HepG2 (cell line): ENCODE results near the gene MEF2A. TPM values are rescaled to one million over a fixed set of nuclear protein-coding genes. Genes with fewer than 3 reads are reported as not detected.

Experiments used
- CBX2 ChIP-seq, 2 experiments: fragments of 200-600 bp in 1 of 2; sonication (generic); formaldehyde crosslinking in 1 of 2; IDR thresholded peaks; 2 replicates each; pipeline versions ENCODE4 v1.7.0 to v1.8.1; 2018 to 2022; ENCODE audit warnings: low read depth in 2 of 2, low read length in 1 of 2, mild to moderate bottlenecking in 1 of 2, missing genetic modification reagents in 1 of 2
- IRF2 ChIP-seq: IDR thresholded peaks from 2 replicates; pipeline ENCODE4 v1.6.1; 2018; ENCODE audit warnings: missing genetic modification reagents, missing compliant biosample characterization
- JUNB ChIP-seq: sonication (generic); formaldehyde crosslinking; IDR thresholded peaks from 2 replicates; pipeline ENCODE4 v1.8.0; 2022; ENCODE audit warnings: missing genetic modification reagents, mild to moderate bottlenecking, borderline replicate concordance
- KDM5A ChIP-seq: fragments of 200-600 bp; sonication (generic); IDR thresholded peaks from 2 replicates; pipeline ENCODE4 v1.7.0; 2018; ENCODE audit warnings: antibody characterized with exemption, mild to moderate bottlenecking, low read length, borderline replicate concordance
- KLF16 ChIP-seq, 2 experiments: sonication (generic) in 1 of 2; formaldehyde crosslinking in 1 of 2; IDR thresholded peaks; 2 replicates each; pipeline versions ENCODE4 v1.6.1 to v1.8.0; 2016 to 2023; ENCODE audit warnings: missing genetic modification reagents in 2 of 2, missing compliant biosample characterization in 1 of 2
- POLR2AphosphoS5 ChIP-seq: IDR thresholded peaks from 2 replicates; pipeline ENCODE4 v1.6.1; 2012; ENCODE audit warnings: low read depth, low read length
- SAFB2 ChIP-seq: sonication (generic); formaldehyde crosslinking; IDR thresholded peaks from 2 replicates; pipeline ENCODE4 v1.5.1; 2020; ENCODE audit warnings: missing genetic modification reagents, low read depth, mild to moderate bottlenecking, borderline replicate concordance
- SRSF4 ChIP-seq: fragments of 200-400 bp; formaldehyde crosslinking; IDR thresholded peaks from one replicate; pipeline ENCODE4 v1.6.1; 2018; ENCODE audit warnings: mild to moderate bottlenecking, low read depth, low read length, moderate library complexity; ENCODE audit not compliant: poor library complexity, severe bottlenecking
- TCF7 ChIP-seq: sonication (generic); IDR thresholded peaks from 2 replicates; pipeline ENCODE4 v1.6.1; 2016; ENCODE audit warnings: antibody characterized with exemption, low read depth
- ZBTB42 ChIP-seq: sonication (generic); formaldehyde crosslinking; IDR thresholded peaks from 2 replicates; pipeline ENCODE4 v1.5.0; 2020; ENCODE audit warnings: mild to moderate bottlenecking, missing genetic modification reagents
- ZNF234 ChIP-seq: sonication (generic); formaldehyde crosslinking; conservative IDR thresholded peaks from 2 replicates; pipeline ENCODE4 v1.5.1; 2020; ENCODE audit warnings: mild to moderate bottlenecking, missing genetic modification reagents
- ZNF24 ChIP-seq: fragments of 450-650 bp; IDR thresholded peaks from 2 replicates; pipeline ENCODE4 v1.6.1; 2017; ENCODE audit warnings: antibody characterized with exemption, mild to moderate bottlenecking
- ZNF383 ChIP-seq: sonication (generic); formaldehyde crosslinking; IDR thresholded peaks from 2 replicates; pipeline ENCODE4 v1.4.0; 2020; ENCODE audit warnings: missing genetic modification reagents, mild to moderate bottlenecking, borderline replicate concordance
- ZNF577 ChIP-seq: sonication (generic); formaldehyde crosslinking; IDR thresholded peaks from 2 replicates; pipeline ENCODE4 v1.4.0; 2020; ENCODE audit warnings: mild to moderate bottlenecking, low read depth, missing genetic modification reagents, borderline replicate concordance
- ZNF713 ChIP-seq: sonication (generic); formaldehyde crosslinking; IDR thresholded peaks from 2 replicates; pipeline ENCODE4 v1.4.0; 2020; ENCODE audit warnings: mild to moderate bottlenecking, missing genetic modification reagents
- polyA plus RNA-seq, 8 experiments: library from polyadenylated mRNA; depleted of rRNA in 3 of 8; stranded (reverse) in 7 of 8; unstranded in 1 of 8; fragments of >200 nt; fragmentation: Illumina TruSeq in 4 of 8; extraction: Trizol in 4 of 8; gene quantifications; 2 replicates each; pipeline versions ENCODE4 v1.2.1 to v1.2.3, GENCODE V29; 2011 to 2016; ENCODE audit warnings: low read depth in 4 of 8, missing spikeins in 1 of 8, mixed read lengths in 1 of 8; ENCODE audit not compliant: insufficient read depth in 1 of 8
- total RNA-seq, 5 experiments: library from RNA; depleted of rRNA; stranded (reverse); fragments of >200 nt; fragmentation: Illumina TruSeq; extraction: Trizol; gene quantifications; 2 replicates each; pipeline ENCODE4 v1.2.3, GENCODE V29; 2016; ENCODE audit warnings: low read depth in 1 of 5
- TF ChIP-seq, protein P1 (sequence below): sonication (generic); formaldehyde crosslinking; IDR thresholded peaks from 2 replicates; pipeline ENCODE4 v1.8.0; 2022; ENCODE audit warnings: mild to moderate bottlenecking, missing genetic modification reagents, borderline replicate concordance
- TF ChIP-seq, protein P2 (sequence below): sonication (generic); formaldehyde crosslinking; IDR thresholded peaks from 2 replicates; pipeline ENCODE4 v1.5.1; 2020; ENCODE audit warnings: mild to moderate bottlenecking, moderate library complexity, missing genetic modification reagents
- TF ChIP-seq, protein P3 (sequence below): sonication (generic); formaldehyde crosslinking; IDR thresholded peaks from 2 replicates; pipeline ENCODE4 v1.5.0; 2020; ENCODE audit warnings: mild to moderate bottlenecking, missing genetic modification reagents, moderate library complexity
- TF ChIP-seq, protein P4 (sequence below): sonication (generic); formaldehyde crosslinking; IDR thresholded peaks from 2 replicates; pipeline ENCODE4 v1.8.1; 2023; ENCODE audit warnings: mild to moderate bottlenecking, missing genetic modification reagents, borderline replicate concordance
- TF ChIP-seq, protein P5 (sequence below): sonication (generic); formaldehyde crosslinking; IDR thresholded peaks from 2 replicates; pipeline ENCODE4 v1.5.0; 2020; ENCODE audit warnings: mild to moderate bottlenecking, missing genetic modification reagents, borderline replicate concordance

The MEF2A gene
- total and polyA plus RNA-seq, 2 of the 13 experiments (the other 11 are each of a cell fraction or from before 2014, with no cell fraction given), result 15.2 to 24.4 TPM

DNA sequence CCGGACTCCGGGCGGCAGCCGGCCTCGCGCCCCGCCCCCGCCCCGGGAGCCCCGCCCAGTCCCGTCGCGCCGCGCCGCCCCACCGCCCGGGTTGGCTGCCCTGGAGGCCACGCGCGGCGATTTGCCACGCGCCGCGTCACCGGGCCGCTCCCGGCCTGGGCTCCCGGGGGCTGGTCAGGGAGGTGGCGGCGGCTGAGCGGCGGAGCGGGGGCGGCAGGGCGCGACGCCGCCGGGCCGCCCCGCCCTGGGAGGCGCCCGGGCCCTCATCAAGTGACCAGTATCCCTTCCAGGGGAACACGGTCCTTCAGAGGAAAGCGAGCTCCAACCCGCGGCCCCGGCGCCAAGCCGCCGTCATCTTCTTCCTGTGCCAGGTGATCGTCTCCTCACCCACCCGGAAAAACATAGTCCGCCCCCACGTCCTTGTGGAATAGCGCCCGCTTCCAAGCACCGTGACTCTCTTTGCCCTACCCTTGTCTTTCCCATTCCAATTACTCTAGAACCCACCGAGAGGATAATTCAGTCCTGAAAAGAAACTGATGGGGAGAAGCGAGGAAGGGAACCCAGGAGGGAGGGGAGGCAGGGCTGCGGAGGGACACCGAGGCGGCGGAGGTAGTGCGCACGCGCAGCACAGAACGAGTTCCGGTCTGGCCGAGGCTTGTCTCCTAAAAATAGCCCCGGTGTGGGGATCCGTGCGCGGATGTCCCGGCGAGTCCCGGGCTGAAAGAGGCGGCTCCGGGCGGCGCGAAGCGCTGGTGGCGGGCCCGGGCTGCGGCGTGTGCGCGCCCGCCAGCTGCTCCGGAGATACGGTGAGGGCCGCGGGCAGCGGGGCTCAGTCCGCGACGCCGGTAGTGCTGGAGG lies at the start of gene MEF2A (continued):
- TF ChIP-seq, protein P1, sequence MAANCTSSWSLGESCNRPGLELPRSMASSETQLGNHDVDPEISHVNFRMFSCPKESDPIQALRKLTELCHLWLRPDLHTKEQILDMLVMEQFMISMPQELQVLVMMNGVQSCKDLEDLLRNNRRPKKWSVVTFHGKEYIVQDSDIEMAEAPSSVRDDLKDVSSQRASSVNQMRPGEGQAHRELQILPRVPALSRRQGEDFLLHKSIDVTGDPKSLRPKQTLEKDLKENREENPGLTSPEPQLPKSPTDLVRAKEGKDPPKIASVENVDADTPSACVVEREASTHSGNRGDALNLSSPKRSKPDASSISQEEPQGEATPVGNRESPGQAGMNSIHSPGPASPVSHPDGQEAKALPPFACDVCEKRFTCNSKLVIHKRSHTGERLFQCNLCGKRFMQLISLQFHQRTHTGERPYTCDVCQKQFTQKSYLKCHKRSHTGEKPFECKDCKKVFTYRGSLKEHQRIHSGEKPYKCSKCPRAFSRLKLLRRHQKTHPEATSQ (CRISPR knock-in tag), result peak; percentile 81; the same call in 1 of the 2 replicates
- TF ChIP-seq ZNF234 (no peak), ZNF577 (no peak), SAFB2 (CRISPR knock-in tag) (no peak), JUNB (CRISPR knock-in tag) (peak; percentile 17; the same call in 1 of the 2 replicates), TCF7 (peak; percentile 12; the same call in 1 of the 2 replicates), POLR2AphosphoS5 (peak; percentile 66), KDM5A (peak; percentile 88; the same call in 1 of the 2 replicates), ZNF383 (CRISPR knock-in tag) (no peak), SRSF4 (no peak), ZNF713 (CRISPR knock-in tag) (no peak), KLF16 (CRISPR knock-in tag; IDR thresholded peaks at IDR 0.05) (peak in 1 of 2 experiments; percentile 54; a peak in 2 of 4 replicates), ZBTB42 (CRISPR knock-in tag) (no peak), CBX2 (IDR thresholded peaks at IDR 0.05; ENCODE audit: low read depth, low read length) (no peak), CBX2 (CRISPR knock-in tag; IDR thresholded peaks at IDR 0.05; ENCODE audit: low read depth) (no peak), ZNF24 (0 out of 2 replicates have a peak, but pooled peaks have one; percentile 19), IRF2 (CRISPR knock-in tag) (peak; percentile 65)
- TF ChIP-seq, protein P2, sequence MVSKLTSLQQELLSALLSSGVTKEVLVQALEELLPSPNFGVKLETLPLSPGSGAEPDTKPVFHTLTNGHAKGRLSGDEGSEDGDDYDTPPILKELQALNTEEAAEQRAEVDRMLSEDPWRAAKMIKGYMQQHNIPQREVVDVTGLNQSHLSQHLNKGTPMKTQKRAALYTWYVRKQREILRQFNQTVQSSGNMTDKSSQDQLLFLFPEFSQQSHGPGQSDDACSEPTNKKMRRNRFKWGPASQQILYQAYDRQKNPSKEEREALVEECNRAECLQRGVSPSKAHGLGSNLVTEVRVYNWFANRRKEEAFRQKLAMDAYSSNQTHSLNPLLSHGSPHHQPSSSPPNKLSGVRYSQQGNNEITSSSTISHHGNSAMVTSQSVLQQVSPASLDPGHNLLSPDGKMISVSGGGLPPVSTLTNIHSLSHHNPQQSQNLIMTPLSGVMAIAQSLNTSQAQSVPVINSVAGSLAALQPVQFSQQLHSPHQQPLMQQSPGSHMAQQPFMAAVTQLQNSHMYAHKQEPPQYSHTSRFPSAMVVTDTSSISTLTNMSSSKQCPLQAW, result peak; percentile 75; the same call in 1 of the 2 replicates
- TF ChIP-seq, protein P3, sequence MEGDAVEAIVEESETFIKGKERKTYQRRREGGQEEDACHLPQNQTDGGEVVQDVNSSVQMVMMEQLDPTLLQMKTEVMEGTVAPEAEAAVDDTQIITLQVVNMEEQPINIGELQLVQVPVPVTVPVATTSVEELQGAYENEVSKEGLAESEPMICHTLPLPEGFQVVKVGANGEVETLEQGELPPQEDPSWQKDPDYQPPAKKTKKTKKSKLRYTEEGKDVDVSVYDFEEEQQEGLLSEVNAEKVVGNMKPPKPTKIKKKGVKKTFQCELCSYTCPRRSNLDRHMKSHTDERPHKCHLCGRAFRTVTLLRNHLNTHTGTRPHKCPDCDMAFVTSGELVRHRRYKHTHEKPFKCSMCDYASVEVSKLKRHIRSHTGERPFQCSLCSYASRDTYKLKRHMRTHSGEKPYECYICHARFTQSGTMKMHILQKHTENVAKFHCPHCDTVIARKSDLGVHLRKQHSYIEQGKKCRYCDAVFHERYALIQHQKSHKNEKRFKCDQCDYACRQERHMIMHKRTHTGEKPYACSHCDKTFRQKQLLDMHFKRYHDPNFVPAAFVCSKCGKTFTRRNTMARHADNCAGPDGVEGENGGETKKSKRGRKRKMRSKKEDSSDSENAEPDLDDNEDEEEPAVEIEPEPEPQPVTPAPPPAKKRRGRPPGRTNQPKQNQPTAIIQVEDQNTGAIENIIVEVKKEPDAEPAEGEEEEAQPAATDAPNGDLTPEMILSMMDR (CRISPR knock-in tag), result no peak
- TF ChIP-seq, protein P4, sequence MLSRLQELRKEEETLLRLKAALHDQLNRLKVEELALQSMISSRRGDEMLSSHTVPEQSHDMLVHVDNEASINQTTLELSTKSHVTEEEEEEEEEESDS (CRISPR knock-in tag), result no peak
- TF ChIP-seq, protein P5, sequence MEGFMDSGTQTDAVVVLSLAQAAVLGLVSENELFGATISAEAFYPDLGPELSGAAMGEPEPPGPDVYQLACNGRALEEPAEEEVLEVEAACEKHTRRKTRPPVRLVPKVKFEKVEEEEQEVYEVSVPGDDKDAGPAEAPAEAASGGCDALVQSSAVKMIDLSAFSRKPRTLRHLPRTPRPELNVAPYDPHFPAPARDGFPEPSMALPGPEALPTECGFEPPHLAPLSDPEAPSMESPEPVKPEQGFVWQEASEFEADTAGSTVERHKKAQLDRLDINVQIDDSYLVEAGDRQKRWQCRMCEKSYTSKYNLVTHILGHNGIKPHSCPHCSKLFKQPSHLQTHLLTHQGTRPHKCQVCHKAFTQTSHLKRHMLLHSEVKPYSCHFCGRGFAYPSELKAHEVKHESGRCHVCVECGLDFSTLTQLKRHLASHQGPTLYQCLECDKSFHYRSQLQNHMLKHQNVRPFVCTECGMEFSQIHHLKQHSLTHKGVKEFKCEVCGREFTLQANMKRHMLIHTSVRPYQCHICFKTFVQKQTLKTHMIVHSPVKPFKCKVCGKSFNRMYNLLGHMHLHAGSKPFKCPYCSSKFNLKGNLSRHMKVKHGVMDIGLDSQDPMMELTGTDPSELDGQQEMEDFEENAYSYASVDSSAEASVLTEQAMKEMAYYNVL (CRISPR knock-in tag), result no peak
